Retinal pigment epithelial cell (primary cell): ENCODE results near the gene ZSCAN25.
"Not testable (repeated sequence)": the region's sequence is repeated elsewhere in the genome, so short reads cannot be mapped to it uniquely, and the experiment has no call there.

Source experiments
- DNase-seq: peaks from one replicate; pipeline ENCODE4 v3.0.0-alpha.2; 2010; ENCODE audit warnings: low read depth
- H3K4me3 ChIP-seq: 2 replicates; pipeline ENCODE4 v1.5.1; 2011; ENCODE audit warnings: mild to moderate bottlenecking, low read length, control low read depth, moderate library complexity
- CTCF ChIP-seq: conservative IDR thresholded peaks from 2 replicates; pipeline ENCODE4 v1.5.1; 2011; ENCODE audit warnings: low read depth, low read length, control low read depth, inconsistent platforms

ZSCAN25 gene

GRCh38 chr7:99579956-99580777 lies 36.6 kb upstream of the ZSCAN25 start:
- TF ChIP-seq CTCF, result peak; percentile 53
- DNase-seq, result no peak
- peak overlapping the region; percentile 58 for H3K4me3 ChIP-seq

GRCh38 chr7:99580778-99581332 lies 35.9 kb upstream of the ZSCAN25 start:
- DNase-seq, result not testable (repeated sequence)
- peak overlapping the region; percentile 58 for H3K4me3 ChIP-seq

- no peak for DNase-seq
- H3K4me3 ChIP-seq, result no peak overlapping the region
- no peak for TF ChIP-seq CTCF
Observed at GRCh38 chr7:99588868-99589267, 27.9 kb upstream of the ZSCAN25 start.

GRCh38 chr7:99594948-99595745 lies 21.6 kb upstream of the ZSCAN25 start:
- DNase-seq, result no peak
- no peak for TF ChIP-seq CTCF
- H3K4me3 ChIP-seq, result no peak overlapping the region

GRCh38 chr7:99596408-99596955 lies 20.3 kb upstream of the ZSCAN25 start:
- DNase-seq, result no peak
- no peak overlapping the region for H3K4me3 ChIP-seq
- no peak for TF ChIP-seq CTCF

GRCh38 chr7:99597762-99598501 lies 18.8 kb upstream of the ZSCAN25 start, which contains the start of gene TMEM225B:
Gene TMEM225B, plus strand, starts transcription at chr7:99598267. Its CDS starts 6,122 bp downstream, at chr7:99604389.
- no peak for TF ChIP-seq CTCF
- no peak for DNase-seq

More at GRCh38 chr7:99597762-99598501, 18.8 kb upstream of the ZSCAN25 start, which contains the start of gene TMEM225B:
- H3K4me3 ChIP-seq, result no peak within 1 kb of the TSS
